GM21723 (cell line): ENCODE data around the gene WNT7A.

Experiments
- ATAC-seq: cut with Tn5 transposase; IDR thresholded peaks from one replicate; pipeline ENCODE4 v1.9.1; 2021; ENCODE audit warnings: mild to moderate bottlenecking, moderate library complexity; ENCODE audit not compliant: unreplicated experiment

The WNT7A gene

GRCh38 chr3:13885704-13886010 lies 5.8 kb upstream of the WNT7A start:
- no peak for ATAC-seq

GRCh38 chr3:13884851-13885703 lies 5.2 kb upstream of the WNT7A start:
- ATAC-seq = peak; percentile 67

GRCh38 chr3:13883681-13884080 lies 3.8 kb upstream of the WNT7A start:
- ATAC-seq = no peak

GRCh38 chr3:13882876-13883275 lies 3.0 kb upstream of the WNT7A start:
- no peak for ATAC-seq

- no peak for ATAC-seq
These were observed 1.9 kb upstream of the WNT7A start for GRCh38 chr3:13881536-13882410.

- ATAC-seq = no peak
These were observed 913 bp upstream of the WNT7A start for GRCh38 chr3:13880811-13881156.

GRCh38 chr3:13879102-13879945 lies 547 bp downstream of the WNT7A start:
- no peak for ATAC-seq

- no peak for ATAC-seq
These were observed 1.4 kb downstream of the WNT7A start for GRCh38 chr3:13878281-13879101.

GRCh38 chr3:13877911-13878280 lies 2.0 kb downstream of the WNT7A start:
- ATAC-seq = no peak

GRCh38 chr3:13876451-13877100 lies 3.3 kb downstream of the WNT7A start:
- no peak for ATAC-seq

- no peak for ATAC-seq
These were observed 5.0 kb downstream of the WNT7A start for GRCh38 chr3:13874891-13875290.

GRCh38 chr3:13873818-13874217 lies 6.1 kb downstream of the WNT7A start:
- no peak for ATAC-seq

GRCh38 chr3:13872451-13872850 lies 7.4 kb downstream of the WNT7A start:
- no peak for ATAC-seq

GRCh38 chr3:13871791-13872190 lies 8.1 kb downstream of the WNT7A start:
- ATAC-seq = no peak

GRCh38 chr3:13870902-13871301 lies 9.0 kb downstream of the WNT7A start:
- no peak for ATAC-seq

GRCh38 chr3:13869761-13870343 lies 10.0 kb downstream of the WNT7A start:
- no peak for ATAC-seq

GRCh38 chr3:13868844-13869724 lies 10.8 kb downstream of the WNT7A start:
- no peak for ATAC-seq

- ATAC-seq = no peak
These were observed 12.1 kb downstream of the WNT7A start for GRCh38 chr3:13867732-13868131.
